Hepatocyte (in vitro differentiated cells): ENCODE measurements around the gene BRD3OS. TPM values are rescaled to one million over a fixed set of nuclear protein-coding genes. Genes with fewer than 3 reads are reported as not detected.

Source experiments
- DNase-seq: peaks from one replicate; pipeline ENCODE4 v3.0.0-alpha.2; 2016; ENCODE audit warnings: low spot score
- H2AFZ ChIP-seq: fragments of 200-600 bp; sonication (generic); 2 replicates; pipeline ENCODE4 v1.6.0; 2016; ENCODE audit warnings: antibody characterized with exemption, mild to moderate bottlenecking
- H3K27ac ChIP-seq: fragments of 200-600 bp; sonication (generic); 2 replicates; pipeline ENCODE4 v1.5.1; 2016; ENCODE audit warnings: mild to moderate bottlenecking
- H3K27me3 ChIP-seq: fragments of 200-600 bp; sonication (generic); 2 replicates; pipeline ENCODE4 v1.6.1; 2016
- H3K36me3 ChIP-seq: fragments of 200-600 bp; sonication (generic); replicated peaks from 2 replicates; pipeline ENCODE4 v1.5.1; 2016; ENCODE audit warnings: low read depth; ENCODE audit not compliant: insufficient read depth
- H3K4me1 ChIP-seq: fragments of 200-600 bp; sonication (generic); 2 replicates; pipeline ENCODE4 v1.5.1; 2016; ENCODE audit warnings: mild to moderate bottlenecking, moderate library complexity; ENCODE audit not compliant: insufficient read depth
- H3K4me2 ChIP-seq: fragments of 200-600 bp; sonication (generic); 2 replicates; pipeline ENCODE4 v1.6.0; 2016
- H3K4me3 ChIP-seq: fragments of 200-600 bp; sonication (generic); 2 replicates; pipeline ENCODE4 v1.5.1; 2016; ENCODE audit warnings: mild to moderate bottlenecking
- H3K79me2 ChIP-seq: fragments of 200-600 bp; sonication (generic); 2 replicates; pipeline ENCODE4 v1.6.0; 2017; ENCODE audit warnings: mild to moderate bottlenecking
- H3K9me2 ChIP-seq: fragments of 200-600 bp; sonication (generic); replicated peaks from 2 replicates; pipeline ENCODE4 v1.6.0; 2017; ENCODE audit warnings: mild to moderate bottlenecking; ENCODE audit not compliant: insufficient read depth
- H3K9me3 ChIP-seq: fragments of 200-600 bp; sonication (generic); 2 replicates; pipeline ENCODE4 v1.5.1; 2016; ENCODE audit warnings: low read depth, mild to moderate bottlenecking
- H4K20me1 ChIP-seq: fragments of 200-600 bp; sonication (generic); 2 replicates; pipeline ENCODE4 v1.6.0; 2016; ENCODE audit warnings: mild to moderate bottlenecking; ENCODE audit not compliant: insufficient read depth, poor library complexity, severe bottlenecking
- CTCF ChIP-seq: fragments of 200-600 bp; sonication (generic); IDR thresholded peaks from 2 replicates; pipeline ENCODE4 v1.5.1; 2016; ENCODE audit warnings: antibody characterized with exemption, mild to moderate bottlenecking; ENCODE audit not compliant: poor library complexity
- EZH2 ChIP-seq: fragments of 200-600 bp; sonication (generic); IDR thresholded peaks from 2 replicates; pipeline ENCODE4 v1.6.1; 2016; ENCODE audit warnings: antibody characterized with exemption, mild to moderate bottlenecking, borderline replicate concordance
- EZH2phosphoT487 ChIP-seq: fragments of 200-600 bp; sonication (generic); IDR thresholded peaks from one replicate; pipeline ENCODE4 v1.6.1; 2018; ENCODE audit warnings: antibody characterized with exemption, mild to moderate bottlenecking, low read depth, moderate library complexity; ENCODE audit not compliant: unreplicated experiment, severe bottlenecking
- WGBS: methylation state at CpG from one replicate; pipeline ENCODE4 v1.1.6; 2016; ENCODE audit warnings: low lambda C conversion rate; ENCODE audit errors: missing lambda C conversion rate; 5-methylcytosine and 5-hydroxymethylcytosine counted together
- polyA plus RNA-seq: library from polyadenylated mRNA; unstranded; fragments of >200 nt; fragmentation: Nextera tagmentation; extraction: Ambion mirVana; gene quantifications from 2 replicates; pipeline ENCODE4 v1.2.1, GENCODE V29; 2016
- total RNA-seq: library from RNA; depleted of rRNA; stranded (reverse); fragments of >200 nt; gene quantifications from 2 replicates; pipeline ENCODE4 v1.2.3, GENCODE V29; 2014

Gene BRD3OS
- total and polyA plus RNA-seq, 2 experiments from 2014 or later = 13.4 to 14.9 TPM

- WGBS = 94% methylated on average over 28 of the region's 29 CpGs
- no peaks in the 10 kb centered on the region for H3K36me3 ChIP-seq
- TF ChIP-seq EZH2 = no peak
- TF ChIP-seq CTCF = no peak
- TF ChIP-seq EZH2phosphoT487 = no peak
Observed at GRCh38 chr9:134030821-134031470, 5.7 kb downstream of the BRD3OS start.

GRCh38 chr9:134031783-134032182 lies 6.5 kb downstream of the BRD3OS start:
- H3K9me2 ChIP-seq = no peaks in the 10 kb centered on the region
- H2AFZ ChIP-seq = no peak overlapping the region
- TF ChIP-seq EZH2 (no peak), CTCF (no peak), EZH2phosphoT487 (no peak)
- H3K36me3 ChIP-seq = no peaks in the 10 kb centered on the region
- no peaks in the 10 kb centered on the region for H3K4me1 ChIP-seq
- H3K27ac ChIP-seq = no peak overlapping the region
- H4K20me1 ChIP-seq = no peaks in the 10 kb centered on the region
- no peaks in the 10 kb centered on the region for H3K27me3 ChIP-seq
- H3K4me2 ChIP-seq = no peak overlapping the region
- no peak for DNase-seq
- no peaks in the 10 kb centered on the region for H3K79me2 ChIP-seq
- no peak overlapping the region for H3K4me3 ChIP-seq
- WGBS = 92% methylated on average over 14 of the region's 14 CpGs
- H3K9me3 ChIP-seq = no peaks in the 10 kb centered on the region

More at GRCh38 chr9:134030821-134031470, 5.7 kb downstream of the BRD3OS start:
- no peak for DNase-seq
- Histone ChIP-seq H3K9me2 (no peaks in the 10 kb centered on the region), H3K4me3 (no peak overlapping the region), H3K27ac (no peak overlapping the region), H3K27me3 (no peaks in the 10 kb centered on the region), H2AFZ (no peak overlapping the region), H4K20me1 (no peaks in the 10 kb centered on the region), H3K79me2 (no peaks in the 10 kb centered on the region), H3K9me3 (no peaks in the 10 kb centered on the region), H3K4me1 (peaks cover 6% of the 10 kb centered on the region), H3K4me2 (no peak overlapping the region)

- WGBS = 97% methylated on average over 40 of the region's 40 CpGs
- Histone ChIP-seq H3K4me2 (no peak overlapping the region), H3K27ac (no peak overlapping the region), H3K79me2 (no peaks in the 10 kb centered on the region), H3K4me3 (no peak overlapping the region), H4K20me1 (no peaks in the 10 kb centered on the region), H3K9me2 (no peaks in the 10 kb centered on the region), H3K9me3 (no peaks in the 10 kb centered on the region), H3K4me1 (no peaks in the 10 kb centered on the region), H3K27me3 (no peaks in the 10 kb centered on the region), H2AFZ (no peak overlapping the region), H3K36me3 (no peaks in the 10 kb centered on the region)
- TF ChIP-seq CTCF = no peak
- no peak for TF ChIP-seq EZH2
- no peak for TF ChIP-seq EZH2phosphoT487
- no peak for DNase-seq
Observed at GRCh38 chr9:134032456-134033222, 7.4 kb downstream of the BRD3OS start.
